AG08396 (cell line): ENCODE data around the gene CXCL5.

Experiments
- DNase-seq: peaks from one replicate; pipeline ENCODE4 v3.0.0; 2012; ENCODE audit warnings: low spot score, mixed read lengths

The CXCL5 gene

GRCh38 chr4:73998040-73999011 is at the start of gene CXCL5:
Gene CXCL5, minus strand, starts transcription at chr4:73998677. Its CDS starts 96 bp downstream, at chr4:73998581.
- peak; percentile 15 for DNase-seq

GRCh38 chr4:74047152-74047551 is 48.7 kb upstream of the CXCL5 start:
- DNase-seq, result no peak

GRCh38 chr4:74045772-74046171 is 47.3 kb upstream of the CXCL5 start:
- DNase-seq, result no peak

GRCh38 chr4:74045247-74045646 is 46.8 kb upstream of the CXCL5 start:
- no peak for DNase-seq

GRCh38 chr4:74044677-74045076 is 46.2 kb upstream of the CXCL5 start:
- no peak for DNase-seq

GRCh38 chr4:74042681-74043080 is 44.2 kb upstream of the CXCL5 start:
- DNase-seq, result no peak

GRCh38 chr4:74041418-74041817 is 42.9 kb upstream of the CXCL5 start:
- no peak for DNase-seq

- no peak for DNase-seq
These were observed 40.9 kb upstream of the CXCL5 start for GRCh38 chr4:74039315-74039763.

GRCh38 chr4:74038425-74039314 is 40.2 kb upstream of the CXCL5 start, which contains the start of gene CXCL3:
Gene CXCL3, minus strand, starts transcription at chr4:74038689. Its CDS starts 78 bp downstream, at chr4:74038611.
- DNase-seq, result peak; percentile 55

- DNase-seq, result no peak
These were observed 39.6 kb upstream of the CXCL5 start for GRCh38 chr4:74038086-74038424.

- no peak for DNase-seq
These were observed 38.8 kb upstream of the CXCL5 start for GRCh38 chr4:74037076-74037955.

GRCh38 chr4:74033739-74034138 is 35.3 kb upstream of the CXCL5 start:
- peak; percentile 19 for DNase-seq

GRCh38 chr4:74032064-74032463 is 33.6 kb upstream of the CXCL5 start:
- DNase-seq, result no peak

- DNase-seq, result no peak
These were observed 33.1 kb upstream of the CXCL5 start for GRCh38 chr4:74031576-74031975.

GRCh38 chr4:74030285-74030684 is 31.8 kb upstream of the CXCL5 start:
- DNase-seq, result no peak

GRCh38 chr4:74028504-74028903 is 30.0 kb upstream of the CXCL5 start:
- no peak for DNase-seq

- DNase-seq, result no peak
These were observed 25.2 kb upstream of the CXCL5 start for GRCh38 chr4:74023709-74024108.

- DNase-seq, result no peak
These were observed 23.1 kb upstream of the CXCL5 start for GRCh38 chr4:74021601-74022000.

- no peak for DNase-seq
These were observed 20.3 kb upstream of the CXCL5 start for GRCh38 chr4:74018771-74019170.

GRCh38 chr4:74018116-74018515 is 19.6 kb upstream of the CXCL5 start:
- DNase-seq, result no peak

GRCh38 chr4:74016068-74016467 is 17.6 kb upstream of the CXCL5 start:
- DNase-seq, result no peak
